Cardiac fibroblast (primary cell): Measurements from ENCODE around the gene HLA-DMB.
A peak's percentile ranks its signal among the peaks of the same experiment; 100 is the strongest.

ENCODE experiments used
- DNase-seq, 2 donors: peaks; one replicate each; pipeline versions ENCODE4 v3.0.0 to v3.0.0-alpha.2; 2010; ENCODE audit warnings: low read depth in 2 of 2
- H3K4me3 ChIP-seq, 2 donors: replicated peaks in 1 of 2; 1 replicate in 1 of 2; 2 replicates in 1 of 2; pipeline ENCODE4 v1.5.1; 2011; ENCODE audit warnings: low read depth in 2 of 2, low read length in 2 of 2, mild to moderate bottlenecking in 2 of 2, moderate library complexity in 1 of 2
- TF ChIP-seq, protein P1 (sequence below): IDR thresholded peaks from one replicate; pipeline ENCODE4 v1.5.1; 2011; ENCODE audit warnings: low read depth, mild to moderate bottlenecking, low read length, inconsistent platforms

HLA-DMB gene

DNA sequence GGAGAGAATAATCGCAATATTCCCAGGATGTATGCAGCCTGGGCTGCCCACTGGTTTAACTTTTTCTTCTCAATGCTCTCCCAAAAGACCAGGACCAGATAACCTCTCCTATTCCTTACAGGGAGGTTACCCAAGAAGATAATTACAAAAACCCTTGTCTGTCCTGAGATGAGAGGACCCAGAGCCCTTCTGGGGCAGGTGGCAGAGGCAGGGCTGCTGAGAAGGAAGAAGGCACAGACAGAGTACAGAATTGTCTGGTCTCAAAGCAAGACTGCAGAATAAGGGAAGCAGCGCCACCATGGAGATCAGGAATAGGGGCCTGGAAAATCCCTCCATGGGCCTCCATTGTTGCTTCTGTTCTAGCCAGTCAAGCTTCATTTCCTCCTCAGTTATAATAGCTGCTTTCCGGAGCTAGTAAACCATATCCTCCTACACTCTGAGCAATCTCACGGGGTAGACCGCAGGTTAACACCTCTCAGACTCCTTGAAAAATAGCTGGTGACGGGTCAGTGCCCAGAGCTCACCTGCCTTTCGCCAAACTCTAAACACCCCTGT, 463 bp upstream of the HLA-DMB start:
- TF ChIP-seq, protein P1, sequence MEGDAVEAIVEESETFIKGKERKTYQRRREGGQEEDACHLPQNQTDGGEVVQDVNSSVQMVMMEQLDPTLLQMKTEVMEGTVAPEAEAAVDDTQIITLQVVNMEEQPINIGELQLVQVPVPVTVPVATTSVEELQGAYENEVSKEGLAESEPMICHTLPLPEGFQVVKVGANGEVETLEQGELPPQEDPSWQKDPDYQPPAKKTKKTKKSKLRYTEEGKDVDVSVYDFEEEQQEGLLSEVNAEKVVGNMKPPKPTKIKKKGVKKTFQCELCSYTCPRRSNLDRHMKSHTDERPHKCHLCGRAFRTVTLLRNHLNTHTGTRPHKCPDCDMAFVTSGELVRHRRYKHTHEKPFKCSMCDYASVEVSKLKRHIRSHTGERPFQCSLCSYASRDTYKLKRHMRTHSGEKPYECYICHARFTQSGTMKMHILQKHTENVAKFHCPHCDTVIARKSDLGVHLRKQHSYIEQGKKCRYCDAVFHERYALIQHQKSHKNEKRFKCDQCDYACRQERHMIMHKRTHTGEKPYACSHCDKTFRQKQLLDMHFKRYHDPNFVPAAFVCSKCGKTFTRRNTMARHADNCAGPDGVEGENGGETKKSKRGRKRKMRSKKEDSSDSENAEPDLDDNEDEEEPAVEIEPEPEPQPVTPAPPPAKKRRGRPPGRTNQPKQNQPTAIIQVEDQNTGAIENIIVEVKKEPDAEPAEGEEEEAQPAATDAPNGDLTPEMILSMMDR, result no peak
- H3K4me3 ChIP-seq, result no peak overlapping the region

DNA sequence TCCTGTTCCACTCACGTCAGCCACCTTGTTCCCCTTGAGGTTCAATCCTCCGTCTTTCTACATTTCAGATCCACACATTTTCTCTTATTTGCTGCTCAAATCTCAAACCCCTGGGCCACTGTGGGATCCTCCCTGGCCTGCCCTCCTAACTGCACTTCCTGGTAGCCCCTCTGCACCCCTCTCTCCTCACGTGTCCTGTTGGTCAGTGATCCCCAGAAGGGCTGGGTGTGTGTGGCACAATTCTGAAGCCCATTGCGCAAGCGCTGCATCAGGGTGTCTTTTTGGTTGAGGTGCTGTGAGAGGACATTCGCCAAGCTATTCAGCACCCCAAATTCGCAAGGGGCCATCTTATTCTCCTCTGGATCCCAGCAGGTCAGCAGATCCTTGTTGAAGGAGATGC, 2.3 kb downstream of the HLA-DMB start:
- TF ChIP-seq, protein P1, result no peak
- DNase-seq, result no peak
- H3K4me3 ChIP-seq, result no peak overlapping the region

More for the DNA sequence above, 463 bp upstream of the HLA-DMB start:
- DNase-seq, result no peak

DNA sequence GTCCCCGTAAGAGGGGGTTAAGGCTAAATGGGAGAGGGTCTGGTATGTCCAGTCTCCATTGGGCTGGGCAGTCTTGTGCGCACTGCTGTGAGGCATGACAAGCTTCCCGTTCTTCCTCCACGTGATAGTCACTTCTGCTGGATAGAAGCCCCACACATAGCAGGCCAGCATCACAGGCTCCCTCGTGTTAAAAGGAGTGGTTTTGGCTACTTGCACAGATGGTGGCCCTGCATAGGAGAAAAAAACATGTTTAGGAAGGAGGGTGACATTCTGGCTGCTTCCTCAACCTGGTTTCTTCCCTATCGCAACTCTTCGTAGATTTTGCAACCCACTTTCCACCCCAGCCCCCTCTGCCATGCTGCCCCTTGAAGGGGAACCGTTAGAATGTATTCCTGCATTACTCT, 3.6 kb downstream of the HLA-DMB start:
- TF ChIP-seq, protein P1, result no peak
- H3K4me3 ChIP-seq, result no peak overlapping the region
- no peak for DNase-seq

- H3K4me3 ChIP-seq, result no peak overlapping the region
- DNase-seq, result no peak
- TF ChIP-seq, protein P1, result no peak
These were observed 4.3 kb downstream of the HLA-DMB start for GRCh38 chr6:32936239-32937152.

DNA sequence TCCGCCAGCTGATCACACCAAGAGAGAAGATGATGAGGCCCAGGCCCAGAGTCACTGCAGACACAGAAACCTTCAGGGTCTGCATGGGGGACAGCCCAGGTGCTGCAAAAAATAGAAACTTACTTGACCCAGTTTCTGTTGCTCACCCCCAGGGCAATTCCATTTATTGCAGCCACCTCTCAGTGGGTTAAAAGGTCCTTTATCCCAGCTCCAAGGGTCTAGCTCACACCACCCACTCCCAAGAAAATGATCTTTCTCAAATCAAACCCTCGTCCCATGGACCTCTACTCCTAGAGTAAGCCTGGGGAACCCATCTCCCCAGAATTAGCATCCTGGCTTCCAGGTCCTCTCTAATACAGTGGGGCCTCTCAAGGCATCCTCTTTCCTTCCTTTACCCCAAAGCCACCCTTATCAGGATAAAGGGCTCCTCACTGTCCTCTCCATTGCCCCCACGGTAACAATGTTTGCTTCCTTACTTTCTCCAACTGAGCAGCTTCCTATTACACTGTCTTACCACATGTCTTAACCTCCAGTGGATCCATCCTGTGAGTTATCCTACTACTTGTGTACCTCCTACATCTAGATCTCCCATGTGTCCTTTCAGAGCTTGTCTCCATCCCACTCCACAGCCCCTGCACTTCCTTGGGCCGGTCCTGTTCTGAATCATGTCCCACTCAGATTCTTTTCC, 5.1 kb downstream of the HLA-DMB start:
- DNase-seq, result no peak
- no peak overlapping the region for H3K4me3 ChIP-seq
- TF ChIP-seq, protein P1, result no peak

DNA sequence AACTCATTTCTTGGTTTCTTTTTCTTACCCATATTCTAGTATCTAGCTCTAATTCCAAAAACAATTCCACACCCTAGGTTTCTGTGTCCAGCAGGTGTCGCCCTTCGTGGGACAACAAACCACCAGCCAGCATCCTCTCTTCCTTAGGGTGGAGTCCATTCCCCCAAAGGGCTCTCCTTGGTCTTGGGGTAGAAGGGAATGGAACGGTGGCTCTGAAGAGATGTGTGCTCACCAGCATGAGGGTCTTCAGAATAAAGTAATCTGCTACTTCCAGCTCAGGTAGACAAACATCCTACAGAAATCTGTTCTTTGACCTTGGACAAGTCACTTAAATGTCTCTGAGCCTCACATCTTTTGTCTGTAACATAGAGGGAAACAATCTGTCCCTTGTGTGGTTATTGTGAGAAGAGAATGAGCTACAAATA, 7.2 kb downstream of the HLA-DMB start:
- no peak overlapping the region for H3K4me3 ChIP-seq
- peak; percentile 84 to 86 for DNase-seq
- TF ChIP-seq, protein P1, result peak; percentile 82
